B cell (primary cell): ENCODE measurements around the gene PRELID3B. TPM values are rescaled to one million over a fixed set of nuclear protein-coding genes. Genes with fewer than 3 reads are reported as not detected.

Experiments
- ATAC-seq: fragments of 200-7000 bp; cut with Tn5 transposase; one replicate; pipeline ENCODE4 v1.10.0; 2021; ENCODE audit warnings: low read depth, mild to moderate bottlenecking, moderate number of reproducible peaks, moderate library complexity
- CTCF ChIA-PET: fragments of 350-600 bp; sonication (Branson Sonifier 250); formaldehyde crosslinking; loops from one replicate; lab custom pipeline; 2021; ENCODE audit warnings: antibody characterized with exemption, inconsistent platforms; lab: Charles Lee
- POLR2A ChIA-PET: fragments of 350-600 bp; sonication (Branson Sonifier 250); formaldehyde crosslinking; loops from one replicate; lab custom pipeline; 2021; ENCODE audit warnings: antibody characterized with exemption; lab: Charles Lee
- DNase-seq: peaks from one replicate; pipeline ENCODE4 v3.0.0; 2013
- H2AFZ ChIP-seq: 2 replicates; pipeline ENCODE4 v1.6.1; 2012; ENCODE audit warnings: mild to moderate bottlenecking, low read depth, low read length; ENCODE audit not compliant: insufficient read depth, poor library complexity, severe bottlenecking
- H3K27ac ChIP-seq, 2 donors: 1 replicate in 1 of 2; 2 replicates in 1 of 2; pipeline ENCODE4 v1.5.1; 2012 to 2013; ENCODE audit warnings: low read length in 2 of 2, mild to moderate bottlenecking in 2 of 2, moderate library complexity in 1 of 2
- H3K27me3 ChIP-seq, 4 experiments: fragments of 200-600 bp in 1 of 4; sonication (generic) in 1 of 4; replicated peaks in 1 of 4; 1 replicate in 2 of 4; 2 replicates in 2 of 4; pipeline versions ENCODE4 v1.6.1 to v1.7.0; 2013 to 2016; ENCODE audit warnings: low read length in 3 of 4, mild to moderate bottlenecking in 2 of 4, mixed read lengths in 1 of 4, moderate library complexity in 1 of 4; ENCODE audit not compliant: insufficient read depth in 4 of 4, control insufficient read depth in 3 of 4; ENCODE audit errors: control extremely low read depth in 1 of 4
- H3K36me3 ChIP-seq, 2 experiments: replicated peaks in 1 of 2; 1 replicate in 1 of 2; 2 replicates in 1 of 2; pipeline versions ENCODE4 v1.6.1 to v1.7.1; 2013; ENCODE audit warnings: low read length in 1 of 2; ENCODE audit not compliant: insufficient read depth in 2 of 2, control insufficient read depth in 1 of 2; ENCODE audit errors: control extremely low read depth in 1 of 2, extremely low read depth in 1 of 2
- H3K4me1 ChIP-seq, 2 donors: fragments of 200-600 bp in 1 of 2; sonication (generic) in 1 of 2; 1 replicate in 1 of 2; 2 replicates in 1 of 2; pipeline versions ENCODE4 v1.5.1 to v1.6.1; 2013 to 2017; ENCODE audit warnings: low read length in 2 of 2; ENCODE audit not compliant: control insufficient read depth in 2 of 2, insufficient read depth in 2 of 2
- H3K4me2 ChIP-seq: replicated peaks from 2 replicates; pipeline ENCODE3; 2012; ENCODE audit warnings: mild to moderate bottlenecking, low read depth, low read length; ENCODE audit not compliant: poor library complexity, severe bottlenecking
- H3K4me3 ChIP-seq, 5 experiments: fragments of 200-600 bp in 1 of 5; sonication (generic) in 1 of 5; 1 replicate in 3 of 5; 2 replicates in 2 of 5; pipeline versions ENCODE4 v1.5.1 to v1.7.0; 2011 to 2016; ENCODE audit warnings: low read length in 4 of 5, mild to moderate bottlenecking in 4 of 5, low read depth in 2 of 5, control low read depth in 1 of 5, moderate library complexity in 1 of 5; ENCODE audit not compliant: insufficient read depth in 1 of 5; ENCODE audit errors: control extremely low read depth in 1 of 5, extremely low read depth in 1 of 5
- H3K79me2 ChIP-seq: fragments of 200-600 bp; sonication (generic); one replicate; pipeline ENCODE4 v1.6.0; 2016; ENCODE audit warnings: low read length; ENCODE audit not compliant: control insufficient read depth, insufficient read depth
- H3K9ac ChIP-seq: fragments of 200-600 bp; sonication (generic); 2 replicates; pipeline ENCODE4 v1.6.1; 2017; ENCODE audit warnings: mild to moderate bottlenecking, low read length, moderate library complexity
- H3K9me3 ChIP-seq, 3 donors: one replicate each; pipeline versions ENCODE4 v1.6.1 to v1.7.1; 2013; ENCODE audit warnings: low read length in 2 of 3; ENCODE audit not compliant: control insufficient read depth in 2 of 3, insufficient read depth in 1 of 3; ENCODE audit errors: control extremely low read depth in 1 of 3
- H4K20me1 ChIP-seq: 2 replicates; pipeline ENCODE4 v1.6.0; 2012; ENCODE audit warnings: mild to moderate bottlenecking, low read length; ENCODE audit not compliant: insufficient read depth, control insufficient read depth, poor library complexity, severe bottlenecking
- H3K27ac Mint-ChIP-seq: one replicate; pipeline ENCODE4 v1.8.0; 2021; ENCODE audit warnings: mixed read lengths
- H3K27me3 Mint-ChIP-seq: one replicate; pipeline ENCODE4 v1.8.0; 2021; ENCODE audit warnings: mixed read lengths
- H3K4me1 Mint-ChIP-seq: one replicate; pipeline ENCODE4 v1.8.0; 2021; ENCODE audit warnings: mixed read lengths
- H3K4me3 Mint-ChIP-seq: one replicate; pipeline ENCODE4 v1.8.0; 2021; ENCODE audit warnings: mixed read lengths
- H3K9me3 Mint-ChIP-seq: one replicate; pipeline ENCODE4 v1.8.0; 2022; ENCODE audit warnings: mixed read lengths; ENCODE audit not compliant: insufficient read depth
- CTCF ChIP-seq: fragments of 200-600 bp; IDR thresholded peaks from one replicate; pipeline ENCODE4 v1.8.0; 2022; ENCODE audit warnings: antibody characterized with exemption, mild to moderate bottlenecking
- EZH2 ChIP-seq: IDR thresholded peaks from 2 replicates; pipeline ENCODE4 v1.6.1; 2012; ENCODE audit warnings: borderline replicate concordance, low read depth, mild to moderate bottlenecking, moderate library complexity, low read length; ENCODE audit not compliant: insufficient read depth, poor library complexity, severe bottlenecking
- WGBS: methylation state at CpG from one replicate; pipeline ENCODE4 v1.1.5; 2013; ENCODE audit warnings: missing lambda C conversion rate; ENCODE audit not compliant: insufficient coverage; 5-methylcytosine and 5-hydroxymethylcytosine counted together
- intact Hi-C: fragments of 100-400 bp; cut with micrococcal nuclease; formaldehyde crosslinking; loops from one replicate; pipeline ENCODE4 v1.10.0; 2022
- polyA plus RNA-seq: library from polyadenylated mRNA; depleted of rRNA; stranded (reverse); fragments of >200 nt; gene quantifications from 2 replicates; pipeline ENCODE4 v1.2.3, GENCODE V29; 2012
- total RNA-seq, 2 donors: library from RNA; stranded (reverse); fragments of 120-200 nt in 1 of 2; gene quantifications; 1 replicate in 1 of 2; 2 replicates in 1 of 2; pipeline versions ENCODE4 v1.2.3 to v1.2.4, GENCODE V29; 2013 to 2022

The PRELID3B gene
- total and polyA plus RNA-seq, 2 donors (not counting 1 experiment from before 2014, with no cell fraction given), result 24.1 to 46.8 TPM

- Mint-ChIP-seq H3K9me3 (no peaks in the 10 kb centered on the region), H3K27me3 (peaks cover 24% of the 10 kb centered on the region), H3K4me3 (no peak overlapping the region), H3K4me1 (no peaks in the 10 kb centered on the region), H3K27ac (no peak overlapping the region)
- no peak for TF ChIP-seq CTCF
- TF ChIP-seq EZH2, result no peak
- H3K4me2 ChIP-seq, result no peak overlapping the region
- ATAC-seq (no peak), DNase-seq (no peak)
- no peaks in the 10 kb centered on the region for H3K36me3 ChIP-seq
- H3K9me3 ChIP-seq, result no peaks in the 10 kb centered on the region
- POLR2A ChIA-PET, result no interaction called here
- H3K9ac ChIP-seq, result no peak overlapping the region
- no peak overlapping the region for H2AFZ ChIP-seq
- H3K4me1 ChIP-seq, result no peaks in the 10 kb centered on the region
- intact Hi-C loops, result no loop called here
- H3K79me2 ChIP-seq, result no peaks in the 10 kb centered on the region
- CTCF ChIA-PET, result interaction anchor here (0.8 to 1.4 kb wide), 4 partner anchors 10 to 194 kb away, joined by 3 to 5 read pairs (median 4); no protein-coding TSS in a partner anchor
- peaks cover 0 to 1% (median 0%) of the 10 kb centered on the region in 4 experiments for H3K27me3 ChIP-seq
- no peak overlapping the region for H3K27ac ChIP-seq
- H3K4me3 ChIP-seq, result no peak overlapping the region
- WGBS, result no CpG with 5 or more reads among the region's 4 CpGs
- no peaks in the 10 kb centered on the region for H4K20me1 ChIP-seq
These were observed 21.7 kb upstream of the PRELID3B start for GRCh38 chr20:59064214-59064722.

GRCh38 chr20:59063358-59064213 is 21.0 kb upstream of the PRELID3B start:
- Histone ChIP-seq H3K4me3 (no peak overlapping the region), H4K20me1 (no peaks in the 10 kb centered on the region), H3K4me2 (no peak overlapping the region), H3K4me1 (no peaks in the 10 kb centered on the region), H3K36me3 (no peaks in the 10 kb centered on the region), H3K79me2 (no peaks in the 10 kb centered on the region), H3K9ac (no peak overlapping the region), H3K27ac (no peak overlapping the region), H3K9me3 (no peaks in the 10 kb centered on the region), H2AFZ (no peak overlapping the region), H3K27me3 (peaks cover 0 to 4% (median 0%) of the 10 kb centered on the region in 4 experiments)
- no peak for ATAC-seq
- Mint-ChIP-seq H3K27me3 (peaks cover 29% of the 10 kb centered on the region), H3K4me1 (no peaks in the 10 kb centered on the region), H3K27ac (no peak overlapping the region), H3K4me3 (no peak overlapping the region), H3K9me3 (no peaks in the 10 kb centered on the region)
- TF ChIP-seq CTCF (no peak), EZH2 (no peak)
- 88% methylated on average over 12 of the region's 22 CpGs for WGBS
- no peak for DNase-seq
- intact Hi-C loops, result no loop called here
- ChIA-PET CTCF (interaction anchor here (0.8 to 1.4 kb wide), 4 partner anchors 9 to 194 kb away, joined by 3 to 5 read pairs (median 4); no protein-coding TSS in a partner anchor), POLR2A (no interaction called here)
